ENCODE data around the gene ROR1. TPM values are rescaled to one million over a fixed set of nuclear protein-coding genes. Genes with fewer than 3 reads are reported as not detected.

The ROR1 gene
- total RNA-seq, 1 experiment from 2014 or later: 2.7 TPM

GRCh38 chr1:64097859-64098258 is 324.0 kb downstream of the ROR1 start (continued):
- TF ChIP-seq REST (IDR thresholded peaks at IDR 0.05; ENCODE audit: low read depth): no peak

GRCh38 chr1:64098436-64098835 is 324.6 kb downstream of the ROR1 start:
- no peak for ATAC-seq
- Histone ChIP-seq H3K9ac (ENCODE audit: low read length) (no peak overlapping the region), H3K4me1 (ENCODE audit: control insufficient read depth in 1 of 2, insufficient read depth in 2 of 2, low read length in 2 of 2) (no peaks in the 10 kb centered on the region), H4K20me1 (ENCODE audit: insufficient read depth) (no peaks in the 10 kb centered on the region), H2AFZ (ENCODE audit: low read depth, low read length, poor library complexity, severe bottlenecking) (no peak overlapping the region), H3K4me2 (ENCODE audit: low read length) (no peak overlapping the region), H3K9me2 (ENCODE audit: insufficient read depth) (no peaks in the 10 kb centered on the region), H3K36me3 (ENCODE audit: control insufficient read depth in 1 of 2, insufficient read depth in 2 of 2, low read length in 2 of 2) (no peaks in the 10 kb centered on the region), H3K27me3 (ENCODE audit: insufficient read depth, low read length) (no peaks in the 10 kb centered on the region), H3K27ac (ENCODE audit: low read depth, low read length) (no peak overlapping the region), H3K79me2 (ENCODE audit: insufficient read depth, low read length) (no peaks in the 10 kb centered on the region), H3K9me3 (ENCODE audit: control insufficient read depth in 1 of 2, insufficient read depth in 1 of 2, low read depth in 1 of 2, low read length in 2 of 2) (no peaks in the 10 kb centered on the region), H3K4me3 (replicated peaks in 1 of 2; ENCODE audit: low read depth in 1 of 2, low read length in 2 of 2) (no peak overlapping the region)
- ChIA-PET CTCF (no interaction called here), RAD21 (ENCODE audit: low non-redundant PET in 1 of 2, low total read pairs in 2 of 2, uncharacterized antibody in 2 of 2, unreplicated experiment in 2 of 2) (no interaction called here), POLR2A (no interaction called here)
- intact Hi-C loops (cut with micrococcal nuclease): no loop called here
- TF ChIP-seq ZNF274 (IDR thresholded peaks at IDR 0.05; ENCODE audit: low read depth, low read length): no peak
- DNase-seq (ENCODE audit: low read depth, low spot score): no peak
- BruUV-seq (replicated peaks): no TSS peak

- intact Hi-C loops (cut with micrococcal nuclease): no loop called here
- Histone ChIP-seq H3K36me3 (ENCODE audit: control insufficient read depth in 1 of 2, insufficient read depth in 2 of 2, low read length in 2 of 2) (no peaks in the 10 kb centered on the region), H2AFZ (ENCODE audit: low read depth, low read length, poor library complexity, severe bottlenecking) (no peak overlapping the region), H3K4me3 (replicated peaks in 1 of 2; ENCODE audit: low read depth in 1 of 2, low read length in 2 of 2) (no peak overlapping the region), H3K27me3 (ENCODE audit: insufficient read depth, low read length) (no peaks in the 10 kb centered on the region), H3K4me2 (ENCODE audit: low read length) (no peak overlapping the region), H3K9ac (ENCODE audit: low read length) (no peak overlapping the region), H3K79me2 (ENCODE audit: insufficient read depth, low read length) (no peaks in the 10 kb centered on the region), H3K27ac (ENCODE audit: low read depth, low read length) (no peak overlapping the region), H3K4me1 (ENCODE audit: control insufficient read depth in 1 of 2, insufficient read depth in 2 of 2, low read length in 2 of 2) (no peaks in the 10 kb centered on the region), H3K9me2 (ENCODE audit: insufficient read depth) (no peaks in the 10 kb centered on the region), H4K20me1 (ENCODE audit: insufficient read depth) (no peaks in the 10 kb centered on the region), H3K9me3 (ENCODE audit: control insufficient read depth in 1 of 2, insufficient read depth in 1 of 2, low read depth in 1 of 2, low read length in 2 of 2) (no peaks in the 10 kb centered on the region)
- ChIA-PET RAD21 (ENCODE audit: low non-redundant PET in 1 of 2, low total read pairs in 2 of 2, uncharacterized antibody in 2 of 2, unreplicated experiment in 2 of 2) (no interaction called here), POLR2A (no interaction called here), CTCF (no interaction called here)
- no TSS peak for BruUV-seq (replicated peaks)
- no peak for DNase-seq (ENCODE audit: low read depth, low spot score)
- ATAC-seq: no peak
- TF ChIP-seq POLR2A (IDR thresholded peaks at IDR 0.05; ENCODE audit: borderline replicate concordance, extremely low read depth, insufficient read depth, insufficient read length) (no peak), ATF3 (IDR thresholded peaks at IDR 0.05) (no peak), ELF1 (IDR thresholded peaks at IDR 0.05; ENCODE audit: borderline replicate concordance, low read depth) (no peak), TCF7L2 (IDR thresholded peaks at IDR 0.05; ENCODE audit: borderline replicate concordance, extremely low read depth, insufficient read depth, insufficient read length) (no peak), MAX (IDR thresholded peaks at IDR 0.05) (no peak), FOSL1 (IDR thresholded peaks at IDR 0.05; ENCODE audit: low read depth) (no peak), POLR2AphosphoS5 (IDR thresholded peaks at IDR 0.05; ENCODE audit: low read depth, low read length) (no peak), SP1 (IDR thresholded peaks at IDR 0.05; ENCODE audit: low read depth) (no peak), EZH2phosphoT487 (IDR thresholded peaks at IDR 0.05; ENCODE audit: borderline replicate concordance) (no peak), SIN3A (IDR thresholded peaks at IDR 0.05; ENCODE audit: low read depth) (no peak), YY1 (IDR thresholded peaks at IDR 0.05; ENCODE audit: extremely low read depth, insufficient replicate concordance, low read depth, low read length) (no peak), CEBPB (IDR thresholded peaks at IDR 0.05; ENCODE audit: low read depth) (no peak), CBX3 (IDR thresholded peaks at IDR 0.05; ENCODE audit: low read depth) (no peak)
These were observed 325.2 kb downstream of the ROR1 start for GRCh38 chr1:64098846-64099582.

Data from HCT116 (cell line).